ENCODE data around the gene TINCR. TPM values are rescaled to one million over a fixed set of nuclear protein-coding genes. Genes with fewer than 3 reads are reported as not detected.

Gene TINCR
- total RNA-seq, 4 donors from 2014 or later = 173 to 255 (median 185) TPM

DNA sequence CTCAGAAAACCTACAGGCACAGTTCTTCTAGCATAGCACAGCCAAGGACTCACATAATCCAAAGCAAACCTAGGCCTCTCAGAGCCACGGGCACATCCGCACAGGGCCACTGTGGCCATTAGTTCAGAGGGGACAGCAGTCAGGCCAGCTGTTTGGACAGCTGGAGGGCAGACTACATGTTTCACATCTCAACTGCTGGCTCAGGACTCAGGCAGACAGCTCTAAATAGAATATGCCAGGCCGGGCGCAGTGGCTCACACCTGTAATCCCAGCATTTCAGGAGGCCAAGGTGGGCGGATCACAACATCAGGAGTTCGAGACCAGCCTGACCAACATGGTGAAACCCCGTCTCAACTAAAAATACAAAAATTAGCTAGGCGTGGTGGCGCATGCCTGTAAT is 28.0 kb upstream of the TINCR start:
- Histone ChIP-seq H3K4me3 (no peak overlapping the region), H3K4me1 (no peaks in the 10 kb centered on the region), H3K27ac (no peak overlapping the region), H3K9me3 (no peaks in the 10 kb centered on the region), H3K36me3 (peaks cover 100% of the 10 kb centered on the region), H3K27me3 (no peaks in the 10 kb centered on the region)
- 90% methylated on average over 5 of the region's 9 CpGs for WGBS
- TF ChIP-seq POLR2A (IDR thresholded peaks at IDR 0.05) = no peak
- TF ChIP-seq, protein P1, sequence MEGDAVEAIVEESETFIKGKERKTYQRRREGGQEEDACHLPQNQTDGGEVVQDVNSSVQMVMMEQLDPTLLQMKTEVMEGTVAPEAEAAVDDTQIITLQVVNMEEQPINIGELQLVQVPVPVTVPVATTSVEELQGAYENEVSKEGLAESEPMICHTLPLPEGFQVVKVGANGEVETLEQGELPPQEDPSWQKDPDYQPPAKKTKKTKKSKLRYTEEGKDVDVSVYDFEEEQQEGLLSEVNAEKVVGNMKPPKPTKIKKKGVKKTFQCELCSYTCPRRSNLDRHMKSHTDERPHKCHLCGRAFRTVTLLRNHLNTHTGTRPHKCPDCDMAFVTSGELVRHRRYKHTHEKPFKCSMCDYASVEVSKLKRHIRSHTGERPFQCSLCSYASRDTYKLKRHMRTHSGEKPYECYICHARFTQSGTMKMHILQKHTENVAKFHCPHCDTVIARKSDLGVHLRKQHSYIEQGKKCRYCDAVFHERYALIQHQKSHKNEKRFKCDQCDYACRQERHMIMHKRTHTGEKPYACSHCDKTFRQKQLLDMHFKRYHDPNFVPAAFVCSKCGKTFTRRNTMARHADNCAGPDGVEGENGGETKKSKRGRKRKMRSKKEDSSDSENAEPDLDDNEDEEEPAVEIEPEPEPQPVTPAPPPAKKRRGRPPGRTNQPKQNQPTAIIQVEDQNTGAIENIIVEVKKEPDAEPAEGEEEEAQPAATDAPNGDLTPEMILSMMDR (IDR thresholded peaks at IDR 0.05) = no peak
- no peak for TF ChIP-seq EP300 (IDR thresholded peaks at IDR 0.05)
- TF ChIP-seq POLR2AphosphoS5 (IDR thresholded peaks at IDR 0.05) = no peak
- no peak for DNase-seq (ENCODE audit: low spot score in 2 of 2)

DNA sequence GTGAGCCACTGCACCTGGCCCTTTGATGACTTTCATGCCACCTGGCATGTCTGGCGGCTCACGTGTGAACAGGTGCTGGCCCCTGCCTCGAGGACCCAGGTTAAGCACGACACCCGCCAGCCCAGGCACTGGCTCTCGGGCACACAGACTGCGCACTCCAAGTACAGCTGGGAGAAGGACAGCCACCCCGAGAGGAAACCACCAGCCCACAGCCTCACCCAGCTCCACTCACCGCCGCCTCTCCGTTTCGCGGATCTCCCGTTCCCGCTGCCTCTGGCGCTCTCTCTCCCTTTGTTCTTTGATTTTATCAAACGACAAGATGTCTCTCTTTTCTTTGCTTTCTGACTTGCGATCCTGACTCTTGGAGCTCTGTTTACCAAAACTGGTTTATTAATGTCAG is 27.4 kb upstream of the TINCR start:
- Histone ChIP-seq H3K36me3 (peaks cover 100% of the 10 kb centered on the region), H3K4me1 (no peaks in the 10 kb centered on the region), H3K4me3 (no peak overlapping the region), H3K9me3 (no peaks in the 10 kb centered on the region), H3K27me3 (no peaks in the 10 kb centered on the region), H3K27ac (no peak overlapping the region)
- TF ChIP-seq POLR2A (IDR thresholded peaks at IDR 0.05) (no peak), POLR2AphosphoS5 (IDR thresholded peaks at IDR 0.05) (no peak), EP300 (IDR thresholded peaks at IDR 0.05) (no peak)
- TF ChIP-seq, protein P1 (IDR thresholded peaks at IDR 0.05) = no peak
- no peak for DNase-seq (ENCODE audit: low spot score in 2 of 2)
- WGBS = 90% methylated on average over 14 of the region's 18 CpGs

GRCh38 chr19:5594521-5594950 is 26.8 kb upstream of the TINCR start:
- no peaks in the 10 kb centered on the region for H3K9me3 ChIP-seq
- 94% methylated on average over 7 of the region's 7 CpGs for WGBS
- TF ChIP-seq POLR2AphosphoS5 (IDR thresholded peaks at IDR 0.05) (no peak), EP300 (IDR thresholded peaks at IDR 0.05) (no peak), POLR2A (IDR thresholded peaks at IDR 0.05) (no peak)
- TF ChIP-seq, protein P1 (IDR thresholded peaks at IDR 0.05) = no peak
- H3K4me1 ChIP-seq = no peaks in the 10 kb centered on the region
- peaks cover 100% of the 10 kb centered on the region for H3K36me3 ChIP-seq
- DNase-seq (ENCODE audit: low spot score in 2 of 2) = no peak
- no peak overlapping the region for H3K27ac ChIP-seq
- H3K4me3 ChIP-seq = no peak overlapping the region
- H3K27me3 ChIP-seq = no peaks in the 10 kb centered on the region

DNA sequence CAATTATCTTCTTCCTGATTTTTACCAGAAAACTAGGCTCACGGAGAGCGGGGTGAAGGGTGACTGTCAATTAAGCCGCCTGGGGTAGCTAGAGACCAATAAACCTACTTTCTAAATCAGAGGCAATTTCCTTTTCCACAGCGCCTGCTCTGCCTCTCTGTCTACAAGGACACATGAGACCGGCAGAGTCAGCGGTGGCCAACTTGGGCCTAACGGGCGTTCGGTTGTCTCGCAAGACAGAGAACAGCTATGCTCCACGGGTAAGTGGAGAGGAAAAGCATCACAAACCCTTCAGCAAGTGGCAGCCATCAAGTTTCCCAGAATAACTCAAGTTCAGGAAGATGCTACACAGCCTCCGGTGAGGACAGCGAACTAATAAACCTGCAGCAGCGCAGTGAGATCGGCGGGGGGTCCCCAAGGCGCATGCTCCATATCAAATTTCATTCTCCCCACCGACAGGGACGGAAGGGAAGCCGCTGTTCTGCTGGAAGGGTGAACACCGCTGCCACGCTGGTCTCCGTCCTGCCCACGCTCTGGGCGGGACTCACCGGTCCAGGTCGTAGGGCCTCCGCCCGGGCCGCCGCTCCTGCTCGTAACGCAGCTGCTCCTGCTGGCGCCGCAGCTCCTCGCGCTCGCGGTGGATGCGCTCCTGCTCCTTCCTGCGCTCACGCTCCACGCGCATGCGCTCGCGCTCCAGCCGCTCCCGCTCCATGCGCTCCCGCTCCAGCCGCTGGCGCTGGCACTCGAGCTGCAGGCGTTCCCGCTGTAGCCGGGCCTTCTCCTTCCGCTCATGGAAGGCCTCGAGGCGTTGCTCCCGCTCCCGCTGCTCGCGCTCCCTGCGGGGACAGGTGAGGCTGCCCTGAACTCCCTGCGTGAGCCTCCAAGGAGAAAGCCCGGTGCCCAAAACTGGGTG is 25.8 kb upstream of the TINCR start:
- TF ChIP-seq EP300 (IDR thresholded peaks at IDR 0.05) (no peak), POLR2A (IDR thresholded peaks at IDR 0.05) (no peak), POLR2AphosphoS5 (IDR thresholded peaks at IDR 0.05) (no peak)
- TF ChIP-seq, protein P1 (IDR thresholded peaks at IDR 0.05) = no peak
- no peaks in the 10 kb centered on the region for H3K9me3 ChIP-seq
- H3K27me3 ChIP-seq = no peaks in the 10 kb centered on the region
- no peak overlapping the region for H3K4me3 ChIP-seq
- peaks cover 100% of the 10 kb centered on the region for H3K36me3 ChIP-seq
- 94% methylated on average over 61 of the region's 67 CpGs for WGBS
- DNase-seq (ENCODE audit: low spot score in 2 of 2) = no peak
- no peaks in the 10 kb centered on the region for H3K4me1 ChIP-seq
- no peak overlapping the region for H3K27ac ChIP-seq

DNA sequence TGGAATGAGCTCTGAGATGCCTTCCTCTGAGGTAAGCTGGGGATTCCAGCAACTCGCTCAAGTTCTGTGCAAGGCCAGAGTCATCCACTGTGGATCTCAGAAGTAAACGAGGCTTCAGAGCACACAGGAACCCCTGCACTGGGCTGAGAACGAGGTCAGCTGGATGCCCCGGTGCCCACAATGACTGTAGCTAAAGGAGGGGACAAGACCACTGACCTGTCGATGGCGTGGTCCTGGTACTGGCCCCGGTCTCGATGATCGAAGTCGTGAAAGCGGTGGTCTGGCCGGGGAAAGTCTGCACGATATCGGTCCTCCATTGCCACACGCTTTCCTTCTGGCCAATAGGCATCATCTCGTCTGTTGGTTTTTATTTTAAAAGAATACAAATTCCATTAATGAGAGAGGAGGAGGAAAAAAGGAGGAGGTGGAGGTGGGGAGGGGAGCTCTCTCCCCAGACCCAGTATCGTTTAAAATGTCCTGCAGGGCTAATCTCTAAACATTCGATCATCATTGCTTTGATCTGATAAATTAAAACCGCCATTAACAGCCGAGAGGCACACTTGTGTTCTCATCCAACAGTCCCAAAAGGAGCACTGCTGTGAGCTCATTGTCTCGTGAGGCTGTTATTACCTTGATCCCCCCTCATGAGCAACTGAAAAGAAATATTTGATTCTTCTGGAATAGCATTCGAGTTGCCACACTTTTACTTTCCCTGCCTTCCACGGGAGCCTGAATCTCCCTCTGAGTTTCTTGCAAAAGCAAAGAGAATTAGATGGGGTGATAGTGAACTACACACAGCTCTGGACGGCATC is 25.0 kb upstream of the TINCR start:
- 92% methylated on average over 24 of the region's 24 CpGs for WGBS
- H3K27ac ChIP-seq = no peak overlapping the region
- H3K36me3 ChIP-seq = peaks cover 100% of the 10 kb centered on the region
- TF ChIP-seq, protein P1 (IDR thresholded peaks at IDR 0.05) = no peak
- TF ChIP-seq POLR2A (IDR thresholded peaks at IDR 0.05) = no peak
- no peak for TF ChIP-seq EP300 (IDR thresholded peaks at IDR 0.05)
- TF ChIP-seq POLR2AphosphoS5 (IDR thresholded peaks at IDR 0.05) = no peak
- H3K4me1 ChIP-seq = no peaks in the 10 kb centered on the region
- H3K4me3 ChIP-seq = no peak overlapping the region
- H3K9me3 ChIP-seq = no peaks in the 10 kb centered on the region
- no peaks in the 10 kb centered on the region for H3K27me3 ChIP-seq
- no peak for DNase-seq (ENCODE audit: low spot score in 2 of 2)

Measured in suprapubic skin (tissue), 4 donors.